ENCODE data around the gene ZBTB45. TPM values are rescaled to one million over a fixed set of nuclear protein-coding genes. Genes with fewer than 3 reads are reported as not detected.

The ZBTB45 gene
- total and polyA plus RNA-seq, 2 donors (not counting 3 experiments of a cell fraction or from before 2014, with no cell fraction given) = 17.8 to 21.8 TPM

- Histone ChIP-seq H3K27ac (ENCODE audit: insufficient read depth, low read depth, low read length) (peak overlapping the region; percentile 83), H3K4me2 (ENCODE audit: insufficient read depth, low read length) (peak overlapping the region; percentile 70), H3K9me1 (replicated peaks; ENCODE audit: control insufficient read depth, extremely low read depth, insufficient read depth, low read length) (no peaks in the 10 kb centered on the region), H3K79me2 (ENCODE audit: control insufficient read depth, insufficient read depth, low read length) (peaks cover 23% of the 10 kb centered on the region), H2AFZ (ENCODE audit: low read depth, low read length) (peak overlapping the region; percentile 60), H3K9ac (replicated peaks; ENCODE audit: extremely low read depth, insufficient read depth, low read length) (peak overlapping the region; percentile 93), H3K4me3 (replicated peaks in 1 of 3; ENCODE audit: insufficient read depth in 1 of 3, low read depth in 1 of 3, low read length in 3 of 3) (peak overlapping the region; percentile 20 to 63 (median 57)), H3K27me3 (ENCODE audit: control insufficient read depth in 2 of 2, insufficient read depth in 2 of 2, low read length in 2 of 2) (peaks cover 9 to 19% of the 10 kb centered on the region in 2 experiments), H4K20me1 (replicated peaks; ENCODE audit: control insufficient read depth, extremely low read depth, insufficient read depth, low read length) (no peaks in the 10 kb centered on the region), H3K4me1 (ENCODE audit: control insufficient read depth, extremely low read depth, insufficient read depth, low read length) (peaks cover 47% of the 10 kb centered on the region), H3K36me3 (ENCODE audit: control insufficient read depth in 2 of 2, extremely low read depth in 1 of 2, insufficient read depth in 2 of 2, low read length in 2 of 2) (peaks cover 5 to 10% of the 10 kb centered on the region in 2 experiments), H3K9me3 (replicated peaks; ENCODE audit: control insufficient read depth, insufficient read depth, low read length) (no peaks in the 10 kb centered on the region)
- ChIA-PET POLR2A (interaction anchor here (1.4 kb wide), 1 partner anchor 16 kb away, joined by 3 read pairs; no protein-coding TSS in a partner anchor), CTCF (interaction anchor here (0.6 to 2.3 kb wide), 6 partner anchors 15 to 45 kb away, joined by 3 to 14 read pairs (median 4); partner anchors contain the start of genes TRIM28 and ZBTB45)
- no peak for TF ChIP-seq EZH2 (IDR thresholded peaks at IDR 0.05; ENCODE audit: borderline replicate concordance, low read depth, low read length, severe bottlenecking)
- TF ChIP-seq POLR2AphosphoS5 (IDR thresholded peaks at IDR 0.05; ENCODE audit: insufficient read depth, low read depth, low read length) = peak; percentile 25
- FAIRE-seq (peak; percentile 100), DNase-seq (ENCODE audit: low read depth, low spot score) (peak; percentile 99)
- intact Hi-C loops (cut with micrococcal nuclease) = loop anchor here (1.0 kb wide), 4 partner anchors 14 to 171 kb away; partner anchors contain the start of genes MZF1, RPS5, TRIM28 and ZBTB45
- dilution Hi-C loops (cut with MboI; ENCODE audit: extremely low pct_ligation_motif_present, low sequenced_read_pairs) = no loop called here
- no TSS peak for BruUV-seq (replicated peaks)
Observed at GRCh38 chr19:58558623-58559274, 39.1 kb upstream of the ZBTB45 start.

GRCh38 chr19:58558066-58558622 is 38.5 kb upstream of the ZBTB45 start, which contains the start of gene UBE2M:
Gene UBE2M (minus strand): TSS chr19:58558611. CDS start chr19:58558381, 230 bp downstream.
- Histone ChIP-seq H3K36me3 (ENCODE audit: control insufficient read depth in 2 of 2, extremely low read depth in 1 of 2, insufficient read depth in 2 of 2, low read length in 2 of 2) (peaks cover 5 to 10% of the 10 kb centered on the region in 2 experiments), H3K27me3 (ENCODE audit: control insufficient read depth in 2 of 2, insufficient read depth in 2 of 2, low read length in 2 of 2) (peaks cover 6 to 13% of the 10 kb centered on the region in 2 experiments), H4K20me1 (replicated peaks; ENCODE audit: control insufficient read depth, extremely low read depth, insufficient read depth, low read length) (no peaks in the 10 kb centered on the region), H3K4me3 (replicated peaks in 1 of 3; ENCODE audit: insufficient read depth in 1 of 3, low read depth in 1 of 3, low read length in 3 of 3) (peak within 1 kb of the TSS; percentile 57 to 88 (median 85)), H3K79me2 (ENCODE audit: control insufficient read depth, insufficient read depth, low read length) (peaks cover 23% of the 10 kb centered on the region), H3K9me1 (replicated peaks; ENCODE audit: control insufficient read depth, extremely low read depth, insufficient read depth, low read length) (no peaks in the 10 kb centered on the region), H3K9me3 (replicated peaks; ENCODE audit: control insufficient read depth, insufficient read depth, low read length) (no peaks in the 10 kb centered on the region), H3K4me2 (ENCODE audit: insufficient read depth, low read length) (peak within 1 kb of the TSS; percentile 81), H3K4me1 (ENCODE audit: control insufficient read depth, extremely low read depth, insufficient read depth, low read length) (peaks cover 44% of the 10 kb centered on the region), H3K27ac (ENCODE audit: insufficient read depth, low read depth, low read length) (peak within 1 kb of the TSS; percentile 83), H3K9ac (replicated peaks; ENCODE audit: extremely low read depth, insufficient read depth, low read length) (peak within 1 kb of the TSS; percentile 93), H2AFZ (ENCODE audit: low read depth, low read length) (peak within 1 kb of the TSS; percentile 60)
- dilution Hi-C loops (cut with MboI; ENCODE audit: extremely low pct_ligation_motif_present, low sequenced_read_pairs) = no loop called here
- intact Hi-C loops (cut with micrococcal nuclease) = no loop called here
- DNase-seq (ENCODE audit: low read depth, low spot score) (no peak), FAIRE-seq (no peak)
- TF ChIP-seq MYC (IDR thresholded peaks at IDR 0.05; ENCODE audit: low read depth, low read length) (no peak), POLR2AphosphoS5 (IDR thresholded peaks at IDR 0.05; ENCODE audit: insufficient read depth, low read depth, low read length) (peak; percentile 56)
- CTCF ChIA-PET = interaction anchor here (1.0 to 2.3 kb wide), 3 partner anchors 14 to 44 kb away, joined by 3 to 14 read pairs (median 5); partner anchors contain the start of genes TRIM28 and ZBTB45
- BruUV-seq (replicated peaks) = no TSS peak
- POLR2A ChIA-PET = no interaction called here
